HL-60/S4 (cell line): ENCODE results near the gene MAPK9.
"Not testable (repeated sequence)": the region's sequence is repeated elsewhere in the genome, so short reads cannot be mapped to it uniquely, and the experiment has no call there.

Source experiments
- in situ Hi-C: fragments of 300-500 bp; cut with MboI; formaldehyde crosslinking; loops from 2 replicates; pipeline ENCODE4 v1.14.3; 2022; ENCODE audit warnings: low sequenced_read_pairs

The MAPK9 gene

GRCh38 chr5:180326989-180327565 is 35.2 kb upstream of the MAPK9 start:
- in situ Hi-C loops: no loop called here

- in situ Hi-C loops: no loop called here
These were observed 32.7 kb upstream of the MAPK9 start for GRCh38 chr5:180324601-180324950.

- in situ Hi-C loops: no loop called here
These were observed 32.2 kb upstream of the MAPK9 start for GRCh38 chr5:180323941-180324600.

- in situ Hi-C loops: no loop called here
These were observed 31.3 kb upstream of the MAPK9 start for GRCh38 chr5:180323160-180323559.

GRCh38 chr5:180318456-180319089 is 26.7 kb upstream of the MAPK9 start:
- in situ Hi-C loops: no loop called here

- in situ Hi-C loops: no loop called here
These were observed 24.7 kb upstream of the MAPK9 start for GRCh38 chr5:180316586-180316985.

GRCh38 chr5:180315762-180316212 is 23.9 kb upstream of the MAPK9 start:
- in situ Hi-C loops: no loop called here

GRCh38 chr5:180313677-180314505 is 22.0 kb upstream of the MAPK9 start:
- in situ Hi-C loops: no loop called here

GRCh38 chr5:180311216-180311615 is 19.3 kb upstream of the MAPK9 start:
- in situ Hi-C loops: no loop called here

GRCh38 chr5:180306796-180307195 is 14.9 kb upstream of the MAPK9 start:
- in situ Hi-C loops: no loop called here

- in situ Hi-C loops: no loop called here
These were observed 13.6 kb upstream of the MAPK9 start for GRCh38 chr5:180305481-180305880.

GRCh38 chr5:180304431-180305375 is 12.8 kb upstream of the MAPK9 start:
- in situ Hi-C loops: no loop called here

- in situ Hi-C loops: no loop called here
These were observed 12.1 kb upstream of the MAPK9 start for GRCh38 chr5:180304016-180304292.

- in situ Hi-C loops: no loop called here
These were observed 11.5 kb upstream of the MAPK9 start for GRCh38 chr5:180303226-180304015.

- in situ Hi-C loops: no loop called here
These were observed 10.4 kb upstream of the MAPK9 start for GRCh38 chr5:180302256-180302655.

- in situ Hi-C loops: no loop called here
These were observed 9.4 kb upstream of the MAPK9 start for GRCh38 chr5:180301253-180301652.

GRCh38 chr5:180299526-180299925 is 7.6 kb upstream of the MAPK9 start:
- in situ Hi-C loops: no loop called here

GRCh38 chr5:180299014-180299413 is 7.1 kb upstream of the MAPK9 start:
- in situ Hi-C loops: not testable (repeated sequence)

GRCh38 chr5:180297587-180298282 is 5.9 kb upstream of the MAPK9 start:
- in situ Hi-C loops: no loop called here
